ENCODE results near the gene POLR3A. TPM values are rescaled to one million over a fixed set of nuclear protein-coding genes. Genes with fewer than 3 reads are reported as not detected.

POLR3A gene
- total RNA-seq, 1 experiment from 2014 or later, result 14.9 TPM

GRCh38 chr10:77981281-77981680, 48.0 kb downstream of the POLR3A start:
- TF ChIP-seq CTCF (conservative IDR thresholded peaks at IDR 0.05) (no peak), EZH2 (IDR thresholded peaks at IDR 0.05; ENCODE audit: low read depth) (no peak)
- no peaks in the 10 kb centered on the region for H3K79me2 ChIP-seq (ENCODE audit: low read depth)
- no peak overlapping the region for H2AFZ ChIP-seq
- no peaks in the 10 kb centered on the region for H4K20me1 ChIP-seq (ENCODE audit: insufficient read depth)
- CTCF ChIA-PET, result no interaction called here
- H3K4me1 ChIP-seq (replicated peaks; ENCODE audit: insufficient read depth), result peaks cover 14% of the 10 kb centered on the region
- H3K27ac ChIP-seq, result no peak overlapping the region
- no peaks in the 10 kb centered on the region for H3K27me3 ChIP-seq (ENCODE audit: insufficient read depth, low read depth)
- BruUV-seq (replicated peaks), result no TSS peak
- no peaks in the 10 kb centered on the region for H3K9me2 ChIP-seq (ENCODE audit: insufficient read depth)
- POLR2A ChIA-PET (ENCODE audit: unreplicated experiment), result no interaction called here
- peaks cover 55% of the 10 kb centered on the region for H3K36me3 ChIP-seq (ENCODE audit: low read depth)
- no peak overlapping the region for H3K4me2 ChIP-seq
- DNase-seq, result no peak
- peaks cover 15% of the 10 kb centered on the region; the same call in 1 of the 2 replicates for H3F3A ChIP-seq (ENCODE audit: insufficient read depth, low read depth)
- H3K4me3 ChIP-seq, result no peak overlapping the region
- no peaks in the 10 kb centered on the region for H3K9me3 ChIP-seq (ENCODE audit: insufficient read depth, low read depth)
- intact Hi-C loops (cut with micrococcal nuclease; ENCODE audit: unreplicated experiment), result no loop called here

GRCh38 chr10:77979221-77979620, 50.1 kb downstream of the POLR3A start:
- no peak for TF ChIP-seq EZH2 (IDR thresholded peaks at IDR 0.05; ENCODE audit: low read depth)
- TF ChIP-seq CTCF (conservative IDR thresholded peaks at IDR 0.05), result no peak
- ChIA-PET POLR2A (ENCODE audit: unreplicated experiment) (no interaction called here), CTCF (no interaction called here)
- no peak overlapping the region for H3K4me3 ChIP-seq
- H3K9me2 ChIP-seq (ENCODE audit: insufficient read depth), result no peaks in the 10 kb centered on the region
- no peak overlapping the region for H3K4me2 ChIP-seq
- H4K20me1 ChIP-seq (ENCODE audit: insufficient read depth), result no peaks in the 10 kb centered on the region
- H2AFZ ChIP-seq, result no peak overlapping the region
- no peaks in the 10 kb centered on the region for H3K79me2 ChIP-seq (ENCODE audit: low read depth)
- no peaks in the 10 kb centered on the region for H3K9me3 ChIP-seq (ENCODE audit: insufficient read depth, low read depth)
- no peaks in the 10 kb centered on the region for H3K27me3 ChIP-seq (ENCODE audit: insufficient read depth, low read depth)
- no TSS peak for BruUV-seq (replicated peaks)
- no peak for DNase-seq
- H3F3A ChIP-seq (ENCODE audit: insufficient read depth, low read depth), result peaks cover 7% of the 10 kb centered on the region; the same call in 1 of the 2 replicates
- intact Hi-C loops (cut with micrococcal nuclease; ENCODE audit: unreplicated experiment), result no loop called here
- peaks cover 37% of the 10 kb centered on the region for H3K36me3 ChIP-seq (ENCODE audit: low read depth)
- no peak overlapping the region for H3K27ac ChIP-seq
- H3K4me1 ChIP-seq (replicated peaks; ENCODE audit: insufficient read depth), result peaks cover 10% of the 10 kb centered on the region

GRCh38 chr10:77978360-77978759, 51.0 kb downstream of the POLR3A start:
- Histone ChIP-seq H3K9me3 (ENCODE audit: insufficient read depth, low read depth) (no peaks in the 10 kb centered on the region), H3K4me1 (replicated peaks; ENCODE audit: insufficient read depth) (peaks cover 1% of the 10 kb centered on the region; the same call in 1 of the 2 replicates), H3K4me3 (no peak overlapping the region), H3K79me2 (ENCODE audit: low read depth) (no peaks in the 10 kb centered on the region), H3K9me2 (ENCODE audit: insufficient read depth) (no peaks in the 10 kb centered on the region), H3K4me2 (no peak overlapping the region), H3K27me3 (ENCODE audit: insufficient read depth, low read depth) (no peaks in the 10 kb centered on the region), H3F3A (ENCODE audit: insufficient read depth, low read depth) (0 out of 2 replicates have a peak, but pooled peaks cover 3% of the 10 kb centered on the region), H4K20me1 (ENCODE audit: insufficient read depth) (no peaks in the 10 kb centered on the region), H3K27ac (no peak overlapping the region), H2AFZ (no peak overlapping the region), H3K36me3 (ENCODE audit: low read depth) (peaks cover 33% of the 10 kb centered on the region)
- CTCF ChIA-PET, result no interaction called here
- no peak for TF ChIP-seq EZH2 (IDR thresholded peaks at IDR 0.05; ENCODE audit: low read depth)
- TF ChIP-seq CTCF (conservative IDR thresholded peaks at IDR 0.05), result no peak
- no peak for DNase-seq
- intact Hi-C loops (cut with micrococcal nuclease; ENCODE audit: unreplicated experiment), result no loop called here
- BruUV-seq (replicated peaks), result no TSS peak
- POLR2A ChIA-PET (ENCODE audit: unreplicated experiment), result no interaction called here
